DMS 273 (cell line): ENCODE data around the gene PLXNA1.

Experiments
- DNase-seq: peaks from one replicate; lab custom pipeline; 2025; ENCODE audit not compliant: unreplicated experiment; lab: John Stamatoyannopoulos, UW

The PLXNA1 gene

GRCh38 chr3:126952983-126953660 is 29.8 kb upstream of the PLXNA1 start:
- DNase-seq: no peak

- no peak for DNase-seq
Observed at GRCh38 chr3:126954141-126954842, 28.6 kb upstream of the PLXNA1 start.

- DNase-seq: no peak
Observed at GRCh38 chr3:126955004-126955790, 27.7 kb upstream of the PLXNA1 start.

- no peak for DNase-seq
Observed at GRCh38 chr3:126956361-126956760, 26.6 kb upstream of the PLXNA1 start.

- peak; percentile 75 for DNase-seq
Observed at GRCh38 chr3:126956866-126957650, 25.9 kb upstream of the PLXNA1 start.

GRCh38 chr3:126957776-126958637 is 24.9 kb upstream of the PLXNA1 start:
- DNase-seq: no peak

- DNase-seq: no peak
Observed at GRCh38 chr3:126958638-126959085, 24.3 kb upstream of the PLXNA1 start.

GRCh38 chr3:126959136-126959920 is 23.6 kb upstream of the PLXNA1 start:
- no peak for DNase-seq

GRCh38 chr3:126959921-126960603 is 22.9 kb upstream of the PLXNA1 start:
- peak; percentile 52 for DNase-seq

- peak; percentile 73 for DNase-seq
Observed at GRCh38 chr3:126960604-126960995, 22.3 kb upstream of the PLXNA1 start.

GRCh38 chr3:126961191-126961790 is 21.6 kb upstream of the PLXNA1 start:
- peak; percentile 98 for DNase-seq

- DNase-seq: no peak
Observed at GRCh38 chr3:126961791-126962461, 21.0 kb upstream of the PLXNA1 start.

GRCh38 chr3:126962756-126963155 is 20.2 kb upstream of the PLXNA1 start:
- DNase-seq: no peak

GRCh38 chr3:126963261-126964190 is 19.4 kb upstream of the PLXNA1 start:
- DNase-seq: no peak

- DNase-seq: no peak
Observed at GRCh38 chr3:126964261-126964660, 18.7 kb upstream of the PLXNA1 start.

- DNase-seq: no peak
Observed at GRCh38 chr3:126964950-126965349, 18.0 kb upstream of the PLXNA1 start.
